ENCODE results near the gene PIEZO1. TPM values are rescaled to one million over a fixed set of nuclear protein-coding genes. Genes with fewer than 3 reads are reported as not detected.

The PIEZO1 gene
- total and polyA plus RNA-seq, 9 of the 15 experiments (the other 6 are each of a cell fraction or from before 2014, with no cell fraction given) = 3.6 to 432 (median 131) TPM

DNA sequence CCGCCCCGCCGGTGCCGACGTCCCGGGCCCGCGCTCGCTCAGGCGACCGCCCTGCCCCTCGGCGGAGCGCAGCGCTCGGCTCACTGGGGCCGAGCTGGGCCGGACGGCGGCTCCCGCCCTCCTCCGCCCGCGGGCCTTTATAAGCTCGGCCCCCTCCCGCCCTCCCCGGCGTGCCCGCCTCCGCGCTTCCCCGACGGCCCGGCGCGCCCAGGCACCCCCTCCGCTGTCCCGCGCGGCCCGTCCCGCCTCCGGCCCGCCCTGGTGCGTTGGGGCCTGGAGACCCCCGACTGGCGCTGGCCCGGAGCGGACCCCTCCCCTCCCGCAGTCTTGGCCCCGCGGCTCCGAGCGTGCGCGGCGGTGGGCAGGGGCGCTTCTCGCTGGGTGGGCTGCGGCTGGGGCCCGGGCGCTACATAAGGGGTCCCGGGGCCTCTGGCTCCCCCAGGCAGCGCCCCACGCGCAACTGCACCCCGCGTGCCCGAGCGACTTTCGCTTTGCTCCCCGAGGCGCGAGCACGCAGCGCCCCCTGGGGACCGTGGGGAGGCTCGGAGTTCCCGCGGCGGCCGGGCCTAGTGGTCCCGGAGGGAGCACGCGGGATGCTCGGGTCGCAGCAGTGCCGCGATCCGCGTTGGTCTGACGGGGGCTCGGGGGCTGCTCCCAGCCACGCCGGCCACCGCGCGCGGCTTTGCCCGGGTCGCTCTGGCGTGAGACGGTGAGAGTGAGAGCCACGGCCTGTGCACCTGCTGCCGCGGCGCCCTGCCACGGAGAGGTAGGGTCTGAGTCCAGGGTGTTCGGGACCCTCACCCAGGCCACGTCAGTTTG is at the start of gene PIEZO1 (continued):
- TF ChIP-seq, protein P1, sequence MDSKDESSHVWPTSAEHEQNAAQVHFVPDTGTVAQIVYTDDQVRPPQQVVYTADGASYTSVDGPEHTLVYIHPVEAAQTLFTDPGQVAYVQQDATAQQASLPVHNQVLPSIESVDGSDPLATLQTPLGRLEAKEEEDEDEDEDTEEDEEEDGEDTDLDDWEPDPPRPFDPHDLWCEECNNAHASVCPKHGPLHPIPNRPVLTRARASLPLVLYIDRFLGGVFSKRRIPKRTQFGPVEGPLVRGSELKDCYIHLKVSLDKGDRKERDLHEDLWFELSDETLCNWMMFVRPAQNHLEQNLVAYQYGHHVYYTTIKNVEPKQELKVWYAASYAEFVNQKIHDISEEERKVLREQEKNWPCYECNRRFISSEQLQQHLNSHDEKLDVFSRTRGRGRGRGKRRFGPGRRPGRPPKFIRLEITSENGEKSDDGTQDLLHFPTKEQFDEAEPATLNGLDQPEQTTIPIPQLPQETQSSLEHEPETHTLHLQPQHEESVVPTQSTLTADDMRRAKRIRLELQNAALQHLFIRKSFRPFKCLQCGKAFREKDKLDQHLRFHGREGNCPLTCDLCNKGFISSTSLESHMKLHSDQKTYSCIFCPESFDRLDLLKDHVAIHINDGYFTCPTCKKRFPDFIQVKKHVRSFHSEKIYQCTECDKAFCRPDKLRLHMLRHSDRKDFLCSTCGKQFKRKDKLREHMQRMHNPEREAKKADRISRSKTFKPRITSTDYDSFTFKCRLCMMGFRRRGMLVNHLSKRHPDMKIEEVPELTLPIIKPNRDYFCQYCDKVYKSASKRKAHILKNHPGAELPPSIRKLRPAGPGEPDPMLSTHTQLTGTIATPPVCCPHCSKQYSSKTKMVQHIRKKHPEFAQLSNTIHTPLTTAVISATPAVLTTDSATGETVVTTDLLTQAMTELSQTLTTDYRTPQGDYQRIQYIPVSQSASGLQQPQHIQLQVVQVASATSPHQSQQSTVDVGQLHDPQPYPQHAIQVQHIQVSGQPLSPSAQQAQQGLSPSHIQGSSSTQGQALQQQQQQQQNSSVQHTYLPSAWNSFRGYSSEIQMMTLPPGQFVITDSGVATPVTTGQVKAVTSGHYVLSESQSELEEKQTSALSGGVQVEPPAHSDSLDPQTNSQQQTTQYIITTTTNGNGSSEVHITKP (IDR thresholded peaks at IDR 0.05; ENCODE audit: partially characterized antibody) = peak; percentile 45
- TF ChIP-seq, protein P2, sequence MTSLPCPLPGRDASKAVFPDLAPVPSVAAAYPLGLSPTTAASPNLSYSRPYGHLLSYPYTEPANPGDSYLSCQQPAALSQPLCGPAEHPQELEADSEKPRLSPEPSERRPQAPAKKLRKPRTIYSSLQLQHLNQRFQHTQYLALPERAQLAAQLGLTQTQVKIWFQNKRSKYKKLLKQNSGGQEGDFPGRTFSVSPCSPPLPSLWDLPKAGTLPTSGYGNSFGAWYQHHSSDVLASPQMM (CRISPR knock-in tag; IDR thresholded peaks at IDR 0.05) = no peak
- TF ChIP-seq TEAD2 (tag; IDR thresholded peaks at IDR 0.05) (no peak), ZNF830 (CRISPR knock-in tag; IDR thresholded peaks at IDR 0.05) (no peak), SREBF1 (IDR thresholded peaks at IDR 0.05; ENCODE audit: borderline replicate concordance, low read depth, low read length) (no peak), MEF2D (tag; conservative IDR thresholded peaks at IDR 0.05; ENCODE audit: low read depth) (no peak), ZNF133 (CRISPR knock-in tag; IDR thresholded peaks at IDR 0.05) (no peak), NUFIP1 (IDR thresholded peaks at IDR 0.05; ENCODE audit: partially characterized antibody) (peak; percentile 12), ZC3H4 (CRISPR knock-in tag; IDR thresholded peaks at IDR 0.05; ENCODE audit: borderline replicate concordance) (no peak), ZNF76 (CRISPR knock-in tag; IDR thresholded peaks at IDR 0.05; ENCODE audit: borderline replicate concordance) (0 out of 2 replicates have a peak, but pooled peaks have one; percentile 21), E2F3 (CRISPR knock-in tag; IDR thresholded peaks at IDR 0.05) (no peak; the same call in 1 of the 2 replicates), SNIP1 (IDR thresholded peaks at IDR 0.05; ENCODE audit: low read depth) (no peak), KDM5B (IDR thresholded peaks at IDR 0.05; ENCODE audit: insufficient replicate concordance, low read depth, low read length) (peak; percentile 95), ZNF384 (IDR thresholded peaks at IDR 0.05; ENCODE audit: low read depth, low read length) (peak; percentile 9; the same call in 1 of the 2 replicates), CXXC5 (CRISPR knock-in tag; IDR thresholded peaks at IDR 0.05) (peak; percentile 62), NRF1 (conservative IDR thresholded peaks at IDR 0.05 in 1 of 2, IDR thresholded peaks at IDR 0.05 in 1 of 2) (peak; percentile 49 to 64; a peak in 3 of 4 replicates), ATF1 (CRISPR knock-in tag; IDR thresholded peaks at IDR 0.05) (no peak), ATF1 (tag; IDR thresholded peaks at IDR 0.05) (peak; percentile 64), SMARCC2 (IDR thresholded peaks at IDR 0.05; ENCODE audit: low read depth) (peak; percentile 23; the same call in 1 of the 2 replicates), ZBTB8A (IDR thresholded peaks at IDR 0.05; ENCODE audit: partially characterized antibody) (no peak), ZBTB7A (IDR thresholded peaks at IDR 0.05; ENCODE audit: borderline replicate concordance, control insufficient read depth, low read depth, low read length) (peak; percentile 93)
- TF ChIP-seq, protein P3, sequence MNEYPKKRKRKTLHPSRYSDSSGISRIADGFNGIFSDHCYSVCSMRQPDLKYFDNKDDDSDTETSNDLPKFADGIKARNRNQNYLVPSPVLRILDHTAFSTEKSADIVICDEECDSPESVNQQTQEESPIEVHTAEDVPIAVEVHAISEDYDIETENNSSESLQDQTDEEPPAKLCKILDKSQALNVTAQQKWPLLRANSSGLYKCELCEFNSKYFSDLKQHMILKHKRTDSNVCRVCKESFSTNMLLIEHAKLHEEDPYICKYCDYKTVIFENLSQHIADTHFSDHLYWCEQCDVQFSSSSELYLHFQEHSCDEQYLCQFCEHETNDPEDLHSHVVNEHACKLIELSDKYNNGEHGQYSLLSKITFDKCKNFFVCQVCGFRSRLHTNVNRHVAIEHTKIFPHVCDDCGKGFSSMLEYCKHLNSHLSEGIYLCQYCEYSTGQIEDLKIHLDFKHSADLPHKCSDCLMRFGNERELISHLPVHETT (CRISPR knock-in tag; conservative IDR thresholded peaks at IDR 0.05 in 1 of 2, IDR thresholded peaks at IDR 0.05 in 1 of 2) = peak in 1 of 2 experiments; percentile 60; a peak in 1 of 4 replicates
